ENCODE results near the gene STN1.

Gene STN1

DNA sequence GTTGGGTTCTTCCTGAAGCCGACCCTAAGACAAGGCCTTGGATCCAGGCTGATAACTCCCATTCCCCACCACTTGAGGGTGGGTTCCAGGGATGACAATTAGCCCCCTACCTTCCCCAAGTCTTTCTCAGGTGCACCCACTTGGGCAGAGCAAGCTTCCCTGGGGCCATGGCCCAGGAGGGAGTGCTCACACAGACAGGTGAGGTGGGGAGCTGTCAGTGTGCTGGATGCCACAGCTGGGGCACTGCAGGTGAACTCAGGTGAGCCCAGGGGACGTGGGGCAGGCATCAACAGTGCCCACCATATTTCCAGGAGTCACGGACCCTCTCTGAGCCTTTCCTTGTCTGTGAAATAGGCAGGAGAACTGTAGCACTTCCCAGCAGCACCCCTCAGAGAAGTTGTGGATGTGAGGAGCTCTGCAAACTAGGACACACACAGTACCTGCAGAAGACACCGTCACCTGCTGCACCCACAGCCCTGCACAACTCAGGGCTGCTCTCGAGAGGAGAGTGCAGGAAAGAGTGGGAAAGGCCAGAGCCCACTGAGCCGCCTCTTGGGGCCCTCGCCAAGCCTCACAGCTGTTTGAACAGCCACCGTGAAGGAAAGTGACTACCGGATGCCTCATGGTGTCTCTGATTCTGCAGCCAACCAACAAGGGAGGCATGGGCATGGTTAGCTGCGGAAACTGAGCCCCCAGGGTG is 80.5 kb downstream of the STN1 start:
- Histone ChIP-seq H3K27me3 (ENCODE audit: control insufficient read depth, insufficient read depth, low read length) (no peaks in the 10 kb centered on the region), H3K36me3 (ENCODE audit: control insufficient read depth, insufficient read depth, low read length) (no peaks in the 10 kb centered on the region), H3K4me3 (ENCODE audit: low read depth, low read length) (no peak overlapping the region), H3K9me3 (ENCODE audit: control insufficient read depth, insufficient read depth, low read length) (no peaks in the 10 kb centered on the region), H3K4me1 (ENCODE audit: control insufficient read depth, insufficient read depth, low read length) (peaks cover 36% of the 10 kb centered on the region), H3K9ac (ENCODE audit: low read depth, low read length) (no peak overlapping the region)

DNA sequence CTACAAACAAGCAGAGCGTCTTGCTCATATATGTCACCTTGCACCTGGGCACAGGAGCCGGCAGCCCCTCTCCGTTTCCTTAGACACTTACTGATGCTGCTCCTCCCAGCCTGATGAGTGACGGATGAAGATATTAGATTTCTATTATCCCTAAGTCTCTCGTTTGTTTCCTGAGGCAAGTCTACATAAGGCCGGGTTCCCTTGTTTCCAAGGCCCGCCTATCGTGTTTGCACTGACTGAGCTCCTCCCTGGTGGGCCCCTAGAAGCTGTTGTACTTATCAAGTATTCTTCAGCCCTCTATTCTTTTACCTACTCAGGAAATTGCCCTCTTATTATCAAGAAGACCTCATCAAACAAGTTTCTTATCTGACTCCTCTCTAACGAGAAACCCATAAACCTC is 81.1 kb downstream of the STN1 start:
- Histone ChIP-seq H3K9me3 (ENCODE audit: control insufficient read depth, insufficient read depth, low read length) (no peaks in the 10 kb centered on the region), H3K27me3 (ENCODE audit: control insufficient read depth, insufficient read depth, low read length) (no peaks in the 10 kb centered on the region), H3K9ac (ENCODE audit: low read depth, low read length) (no peak overlapping the region), H3K4me1 (ENCODE audit: control insufficient read depth, insufficient read depth, low read length) (peaks cover 36% of the 10 kb centered on the region), H3K4me3 (ENCODE audit: low read depth, low read length) (no peak overlapping the region), H3K36me3 (ENCODE audit: control insufficient read depth, insufficient read depth, low read length) (no peaks in the 10 kb centered on the region)

DNA sequence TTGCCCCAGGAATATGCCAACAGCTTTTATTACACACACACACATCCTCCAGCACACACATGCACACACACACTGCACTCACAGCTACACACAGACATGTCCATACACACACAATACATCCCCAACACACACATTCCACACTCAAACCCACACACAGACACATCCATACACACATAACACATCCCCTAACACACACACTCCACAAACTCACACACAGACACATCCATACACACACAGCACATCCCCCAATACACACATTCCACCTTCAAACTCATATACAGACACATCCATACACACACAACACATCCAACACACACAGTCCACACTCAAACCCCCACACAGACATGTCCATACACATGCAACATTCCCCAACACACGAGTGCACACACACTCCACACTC is 81.7 kb downstream of the STN1 start:
- H3K9me3 ChIP-seq (ENCODE audit: control insufficient read depth, insufficient read depth, low read length): no peaks in the 10 kb centered on the region
- H3K36me3 ChIP-seq (ENCODE audit: control insufficient read depth, insufficient read depth, low read length): no peaks in the 10 kb centered on the region
- H3K9ac ChIP-seq (ENCODE audit: low read depth, low read length): no peak overlapping the region
- H3K4me1 ChIP-seq (ENCODE audit: control insufficient read depth, insufficient read depth, low read length): peaks cover 36% of the 10 kb centered on the region
- H3K4me3 ChIP-seq (ENCODE audit: low read depth, low read length): no peak overlapping the region
- H3K27me3 ChIP-seq (ENCODE audit: control insufficient read depth, insufficient read depth, low read length): no peaks in the 10 kb centered on the region

DNA sequence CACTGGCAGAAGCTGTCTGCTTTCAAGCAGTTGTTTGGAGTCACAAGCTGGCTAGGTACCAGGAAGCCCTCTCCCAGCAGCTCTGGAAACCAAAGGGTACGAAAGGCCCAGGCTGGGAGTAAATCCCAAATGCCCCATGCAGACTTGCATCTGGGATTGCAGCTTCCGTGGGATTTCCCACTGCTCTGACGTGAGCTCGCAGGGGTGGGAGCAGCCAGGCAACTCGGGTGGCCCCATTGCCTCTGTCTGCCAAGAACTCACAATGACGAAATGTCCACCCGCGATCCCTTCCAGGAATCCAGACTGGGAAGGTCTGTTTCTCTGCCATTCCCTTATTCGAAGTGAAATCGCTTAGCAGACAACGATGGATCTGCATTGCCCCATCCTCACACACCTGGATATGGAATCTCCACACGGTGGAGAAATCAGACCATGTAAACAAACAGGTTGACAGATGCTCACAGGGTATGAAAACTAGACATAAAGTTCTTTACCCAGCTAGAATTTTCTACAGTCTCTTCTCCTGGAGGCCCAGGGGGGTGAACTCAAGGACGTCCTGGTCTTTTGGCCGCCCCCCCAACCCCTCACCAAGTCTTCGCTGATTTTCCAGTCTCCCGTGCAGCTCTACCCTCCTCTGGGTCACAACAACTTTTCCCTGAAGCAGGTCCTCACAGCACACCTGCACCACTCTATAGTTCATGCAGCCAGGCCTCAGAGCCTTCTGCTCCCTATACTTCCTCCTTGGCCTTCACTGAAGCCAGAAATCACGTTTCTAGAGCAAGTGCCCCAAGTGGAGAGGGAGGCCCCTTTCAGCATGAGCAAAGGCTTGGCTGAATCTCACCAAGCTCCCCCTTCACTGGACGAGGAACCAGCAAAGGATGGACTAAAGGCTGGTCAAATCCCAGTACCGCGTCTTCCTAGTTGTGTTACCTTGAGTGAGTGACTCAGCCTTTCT is 82.6 kb downstream of the STN1 start:
- no peaks in the 10 kb centered on the region for H3K36me3 ChIP-seq (ENCODE audit: control insufficient read depth, insufficient read depth, low read length)
- H3K9ac ChIP-seq (ENCODE audit: low read depth, low read length): no peak overlapping the region
- H3K4me1 ChIP-seq (ENCODE audit: control insufficient read depth, insufficient read depth, low read length): peaks cover 27% of the 10 kb centered on the region
- H3K9me3 ChIP-seq (ENCODE audit: control insufficient read depth, insufficient read depth, low read length): no peaks in the 10 kb centered on the region
- H3K4me3 ChIP-seq (ENCODE audit: low read depth, low read length): no peak overlapping the region
- H3K27me3 ChIP-seq (ENCODE audit: control insufficient read depth, insufficient read depth, low read length): no peaks in the 10 kb centered on the region

DNA sequence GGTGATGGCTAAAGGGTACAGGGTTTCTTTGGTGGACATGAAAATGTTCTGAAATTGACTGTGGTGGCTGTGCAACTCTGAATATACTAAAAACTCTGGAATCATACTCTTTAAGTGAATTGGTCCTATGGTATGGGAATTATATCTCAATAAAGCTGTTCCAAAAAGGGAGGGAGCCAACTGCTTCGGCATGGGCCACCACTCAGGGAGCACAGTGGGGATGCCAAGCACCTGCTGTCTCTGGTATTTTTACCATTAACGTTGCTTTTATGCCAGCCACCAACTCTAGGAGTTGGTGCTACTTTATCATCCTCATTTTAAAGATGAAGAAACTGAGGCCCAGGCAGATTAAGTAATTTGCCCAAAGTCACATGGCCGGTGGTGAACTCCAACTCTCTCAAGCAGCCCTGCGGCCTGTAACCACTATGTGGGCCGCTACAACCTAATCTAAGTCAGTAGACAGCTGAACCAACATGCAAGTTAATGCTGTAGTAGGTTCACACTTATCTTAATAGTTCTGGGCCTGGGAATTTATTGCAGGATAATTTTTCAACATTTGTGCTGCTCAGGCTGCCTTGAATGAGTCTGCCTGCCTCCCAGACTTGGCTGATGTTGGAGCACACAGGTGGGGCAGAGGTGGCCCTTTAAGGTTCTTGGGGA is 83.4 kb downstream of the STN1 start:
- H3K4me1 ChIP-seq (ENCODE audit: control insufficient read depth, insufficient read depth, low read length): peaks cover 20% of the 10 kb centered on the region
- no peaks in the 10 kb centered on the region for H3K36me3 ChIP-seq (ENCODE audit: control insufficient read depth, insufficient read depth, low read length)
- no peaks in the 10 kb centered on the region for H3K9me3 ChIP-seq (ENCODE audit: control insufficient read depth, insufficient read depth, low read length)
- H3K27me3 ChIP-seq (ENCODE audit: control insufficient read depth, insufficient read depth, low read length): no peaks in the 10 kb centered on the region
- no peak overlapping the region for H3K4me3 ChIP-seq (ENCODE audit: low read depth, low read length)
- no peak overlapping the region for H3K9ac ChIP-seq (ENCODE audit: low read depth, low read length)

DNA sequence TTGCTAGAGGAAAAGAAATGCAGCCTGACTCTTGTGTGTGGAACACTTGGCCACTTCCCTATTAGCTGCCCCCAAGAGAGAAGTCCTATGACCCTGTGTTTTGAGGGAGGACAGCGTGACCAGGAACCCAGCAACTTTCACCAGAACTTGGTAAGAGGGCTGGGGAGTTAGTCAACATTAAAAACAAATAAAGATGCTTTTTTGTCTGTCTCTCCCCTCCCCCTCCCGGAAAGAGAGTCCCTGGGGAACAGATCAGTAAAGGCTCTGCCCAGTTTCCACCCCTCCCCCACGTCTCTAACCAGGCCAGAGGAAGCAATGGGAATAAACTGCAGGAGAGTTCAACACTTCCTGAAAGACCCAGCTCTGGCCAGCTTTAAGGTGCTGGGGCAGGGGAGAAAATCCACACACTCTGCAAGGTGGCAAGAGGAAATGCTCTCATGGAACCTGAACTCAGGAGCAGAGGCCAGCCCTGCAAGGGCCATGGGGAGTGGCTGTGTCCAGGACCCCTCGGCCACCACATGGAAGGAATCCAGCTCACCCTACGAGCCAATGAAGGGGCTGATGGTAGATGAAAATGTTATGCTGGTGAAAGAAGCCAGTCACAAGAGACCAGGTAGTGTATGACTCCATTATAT is 84.1 kb downstream of the STN1 start:
- no peaks in the 10 kb centered on the region for H3K9me3 ChIP-seq (ENCODE audit: control insufficient read depth, insufficient read depth, low read length)
- no peaks in the 10 kb centered on the region for H3K27me3 ChIP-seq (ENCODE audit: control insufficient read depth, insufficient read depth, low read length)
- no peak overlapping the region for H3K4me3 ChIP-seq (ENCODE audit: low read depth, low read length)
- H3K4me1 ChIP-seq (ENCODE audit: control insufficient read depth, insufficient read depth, low read length): peaks cover 15% of the 10 kb centered on the region
- no peaks in the 10 kb centered on the region for H3K36me3 ChIP-seq (ENCODE audit: control insufficient read depth, insufficient read depth, low read length)
- H3K9ac ChIP-seq (ENCODE audit: low read depth, low read length): no peak overlapping the region

DNA sequence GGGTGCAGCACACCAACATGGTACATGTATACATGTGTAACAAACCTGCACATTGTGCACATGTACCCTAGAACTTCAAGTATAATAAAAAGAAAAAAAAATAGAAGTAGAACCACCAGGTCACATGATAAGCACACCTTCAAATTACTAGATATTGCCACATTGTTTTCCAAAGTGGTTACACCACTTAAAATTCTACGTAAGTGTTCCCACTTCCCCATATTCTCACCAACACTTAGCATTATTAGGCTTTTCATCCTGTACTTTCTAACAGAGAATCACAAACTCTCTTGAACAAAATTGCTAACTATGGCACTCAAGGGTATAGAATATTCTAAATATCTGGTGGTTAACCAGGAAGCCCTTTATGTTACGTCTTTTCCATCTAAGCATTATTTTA is 85.2 kb downstream of the STN1 start:
- Histone ChIP-seq H3K27me3 (ENCODE audit: control insufficient read depth, insufficient read depth, low read length) (no peaks in the 10 kb centered on the region), H3K4me1 (ENCODE audit: control insufficient read depth, insufficient read depth, low read length) (peaks cover 15% of the 10 kb centered on the region), H3K9me3 (ENCODE audit: control insufficient read depth, insufficient read depth, low read length) (no peaks in the 10 kb centered on the region), H3K4me3 (ENCODE audit: low read depth, low read length) (no peak overlapping the region), H3K36me3 (ENCODE audit: control insufficient read depth, insufficient read depth, low read length) (no peaks in the 10 kb centered on the region), H3K9ac (ENCODE audit: low read depth, low read length) (no peak overlapping the region)
